ENCODE data around the gene PDE4D. TPM values are rescaled to one million over a fixed set of nuclear protein-coding genes. Genes with fewer than 3 reads are reported as not detected.

PDE4D gene
- total RNA-seq, 1 experiment from 2014 or later, result 3.6 TPM

GRCh38 chr5:59261969-59262368 is 631.6 kb downstream of the PDE4D start:
- Histone ChIP-seq H3K4me3 (ENCODE audit: low read length) (no peak overlapping the region), H3K79me2 (ENCODE audit: low read length) (no peaks in the 10 kb centered on the region), H3K9me3 (ENCODE audit: low read length) (no peaks in the 10 kb centered on the region), H3K4me2 (ENCODE audit: low read length) (no peak overlapping the region), H3F3A (ENCODE audit: low read length, unreplicated experiment) (no peaks in the 10 kb centered on the region), H2AFZ (ENCODE audit: low read length) (no peak overlapping the region), H4K20me1 (ENCODE audit: low read length) (no peaks in the 10 kb centered on the region), H3K36me3 (ENCODE audit: low read depth, low read length) (no peaks in the 10 kb centered on the region), H3K9me2 (replicated peaks; ENCODE audit: low read length) (no peaks in the 10 kb centered on the region), H3K9ac (ENCODE audit: low read length) (no peak overlapping the region), H3K27ac (ENCODE audit: low read length) (no peak overlapping the region), H3K4me1 (ENCODE audit: insufficient read depth, low read length) (no peaks in the 10 kb centered on the region), H3K27me3 (ENCODE audit: low read length) (no peaks in the 10 kb centered on the region)
- POLR2A ChIA-PET (ENCODE audit: unreplicated experiment), result no interaction called here
- CTCF ChIA-PET, result no interaction called here
- BruUV-seq (replicated peaks), result no TSS peak
- TF ChIP-seq EZH2phosphoT487 (IDR thresholded peaks at IDR 0.05; ENCODE audit: borderline replicate concordance, low read length) (no peak), EZH2 (IDR thresholded peaks at IDR 0.05; ENCODE audit: low read length, unreplicated experiment) (no peak), CTCF (conservative IDR thresholded peaks at IDR 0.05; ENCODE audit: low read depth, low read length) (no peak)
- intact Hi-C loops (cut with micrococcal nuclease), result no loop called here
- DNase-seq (no peak), ATAC-seq (no peak)

- Histone ChIP-seq H2AFZ (ENCODE audit: low read length) (no peak overlapping the region), H3K27me3 (ENCODE audit: low read length) (no peaks in the 10 kb centered on the region), H3K9ac (ENCODE audit: low read length) (no peak overlapping the region), H3K36me3 (ENCODE audit: low read depth, low read length) (no peaks in the 10 kb centered on the region), H3K79me2 (ENCODE audit: low read length) (no peaks in the 10 kb centered on the region), H3K4me2 (ENCODE audit: low read length) (no peak overlapping the region), H3F3A (ENCODE audit: low read length, unreplicated experiment) (no peaks in the 10 kb centered on the region), H4K20me1 (ENCODE audit: low read length) (no peaks in the 10 kb centered on the region), H3K9me3 (ENCODE audit: low read length) (no peaks in the 10 kb centered on the region), H3K9me2 (replicated peaks; ENCODE audit: low read length) (no peaks in the 10 kb centered on the region), H3K4me1 (ENCODE audit: insufficient read depth, low read length) (no peaks in the 10 kb centered on the region), H3K27ac (ENCODE audit: low read length) (no peak overlapping the region), H3K4me3 (ENCODE audit: low read length) (no peak overlapping the region)
- no TSS peak for BruUV-seq (replicated peaks)
- ATAC-seq, result no peak
- intact Hi-C loops (cut with micrococcal nuclease), result no loop called here
- TF ChIP-seq EZH2 (IDR thresholded peaks at IDR 0.05; ENCODE audit: low read length, unreplicated experiment) (no peak), EZH2phosphoT487 (IDR thresholded peaks at IDR 0.05; ENCODE audit: borderline replicate concordance, low read length) (no peak), CTCF (conservative IDR thresholded peaks at IDR 0.05; ENCODE audit: low read depth, low read length) (no peak)
- ChIA-PET CTCF (no interaction called here), POLR2A (ENCODE audit: unreplicated experiment) (no interaction called here)
- DNase-seq, result no peak
Observed at GRCh38 chr5:59260973-59261372, 632.6 kb downstream of the PDE4D start.

- Histone ChIP-seq H3K9me2 (replicated peaks; ENCODE audit: low read length) (no peaks in the 10 kb centered on the region), H3K36me3 (ENCODE audit: low read depth, low read length) (no peaks in the 10 kb centered on the region), H3K9me3 (ENCODE audit: low read length) (no peaks in the 10 kb centered on the region), H3K27me3 (ENCODE audit: low read length) (no peaks in the 10 kb centered on the region), H2AFZ (ENCODE audit: low read length) (no peak overlapping the region), H3F3A (ENCODE audit: low read length, unreplicated experiment) (no peaks in the 10 kb centered on the region), H3K79me2 (ENCODE audit: low read length) (no peaks in the 10 kb centered on the region), H3K4me1 (ENCODE audit: insufficient read depth, low read length) (no peaks in the 10 kb centered on the region), H3K4me2 (ENCODE audit: low read length) (no peak overlapping the region), H3K27ac (ENCODE audit: low read length) (no peak overlapping the region), H3K4me3 (ENCODE audit: low read length) (no peak overlapping the region), H3K9ac (ENCODE audit: low read length) (no peak overlapping the region), H4K20me1 (ENCODE audit: low read length) (no peaks in the 10 kb centered on the region)
- POLR2A ChIA-PET (ENCODE audit: unreplicated experiment), result no interaction called here
- BruUV-seq (replicated peaks), result no TSS peak
- TF ChIP-seq EZH2phosphoT487 (IDR thresholded peaks at IDR 0.05; ENCODE audit: borderline replicate concordance, low read length) (no peak), CTCF (conservative IDR thresholded peaks at IDR 0.05; ENCODE audit: low read depth, low read length) (no peak), EZH2 (IDR thresholded peaks at IDR 0.05; ENCODE audit: low read length, unreplicated experiment) (no peak)
- CTCF ChIA-PET, result no interaction called here
- DNase-seq (no peak), ATAC-seq (no peak)
- intact Hi-C loops (cut with micrococcal nuclease), result no loop called here
Observed at GRCh38 chr5:59260200-59260599, 633.3 kb downstream of the PDE4D start.
